Measurements from ENCODE around the gene CES1.
"Not testable (repeated sequence)": the region's sequence is repeated elsewhere in the genome, so short reads cannot be mapped to it uniquely, and the experiment has no call there.

- not testable (repeated sequence) for TF ChIP-seq POLR2A, CTCF (IDR thresholded peaks at IDR 0.05)
These were observed 24.8 kb upstream of the CES1 start for GRCh38 chr16:55857650-55858049.

Data from thyroid gland (tissue), 4 donors.